IPS DF 4.7 (cell line): ENCODE measurements around the gene ACTR5.
A peak's percentile ranks its signal among the peaks of the same experiment; 100 is the strongest.
"Not testable (repeated sequence)": the region's sequence is repeated elsewhere in the genome, so short reads cannot be mapped to it uniquely, and the experiment has no call there.

Experiments
- DNase-seq: peaks from one replicate; pipeline ENCODE4 v3.0.0-alpha.2; 2013; ENCODE audit warnings: low spot score; ENCODE audit errors: extremely low read depth

The ACTR5 gene

GRCh38 chr20:38764567-38765318 is 16.5 kb downstream of the ACTR5 start:
- DNase-seq: no peak

- DNase-seq: no peak
These were observed 17.8 kb downstream of the ACTR5 start for GRCh38 chr20:38766071-38766470.

- no peak for DNase-seq
These were observed 21.4 kb downstream of the ACTR5 start for GRCh38 chr20:38769376-38770295.

- DNase-seq: no peak
These were observed 22.3 kb downstream of the ACTR5 start for GRCh38 chr20:38770546-38770945.

GRCh38 chr20:38770970-38771369 is 22.7 kb downstream of the ACTR5 start:
- no peak for DNase-seq

- no peak for DNase-seq
These were observed 23.4 kb downstream of the ACTR5 start for GRCh38 chr20:38771621-38772020.

GRCh38 chr20:38774167-38774566 is 25.9 kb downstream of the ACTR5 start:
- no peak for DNase-seq

- no peak for DNase-seq
These were observed 28.1 kb downstream of the ACTR5 start for GRCh38 chr20:38776363-38776762.

- DNase-seq: peak; percentile 95
These were observed 31.2 kb downstream of the ACTR5 start for GRCh38 chr20:38779247-38780097.

- DNase-seq: no peak
These were observed 34.0 kb downstream of the ACTR5 start for GRCh38 chr20:38782275-38782674.

GRCh38 chr20:38787870-38788269 is 39.6 kb downstream of the ACTR5 start:
- no peak for DNase-seq

- no peak for DNase-seq
These were observed 41.4 kb downstream of the ACTR5 start for GRCh38 chr20:38789503-38790199.

GRCh38 chr20:38790200-38791053 is 42.2 kb downstream of the ACTR5 start:
- no peak for DNase-seq

- DNase-seq: no peak
These were observed 43.0 kb downstream of the ACTR5 start for GRCh38 chr20:38791291-38791690.

- DNase-seq: no peak
These were observed 43.7 kb downstream of the ACTR5 start for GRCh38 chr20:38791940-38792339.

GRCh38 chr20:38794057-38794456 is 45.8 kb downstream of the ACTR5 start:
- DNase-seq: not testable (repeated sequence)

GRCh38 chr20:38798266-38798665 is 50.0 kb downstream of the ACTR5 start:
- no peak for DNase-seq

- DNase-seq: no peak
These were observed 50.9 kb downstream of the ACTR5 start for GRCh38 chr20:38799203-38799602.

- DNase-seq: no peak
These were observed 52.6 kb downstream of the ACTR5 start for GRCh38 chr20:38800882-38801281.

GRCh38 chr20:38804221-38804620 is 56.0 kb downstream of the ACTR5 start:
- no peak for DNase-seq
